Activated T-helper 9 cell treated with anti-CD3 and anti-CD28 coated beads, Interleukin-2, amount 50 U/mL, for 16 hours (primary cell): ENCODE measurements around the gene COPS9.
A peak's percentile ranks its signal among the peaks of the same experiment; 100 is the strongest.

Experiments
- DNase-seq: peaks from one replicate; pipeline ENCODE4 v3.0.0-alpha.2; 2020; ENCODE audit warnings: low read depth

The COPS9 gene

GRCh38 chr2:240136013-240136670, at the start of gene COPS9:
COPS9 (minus strand) TSS chr2:240136305; CDS start chr2:240136284, 21 bp downstream.
- DNase-seq: peak; percentile 80

DNA sequence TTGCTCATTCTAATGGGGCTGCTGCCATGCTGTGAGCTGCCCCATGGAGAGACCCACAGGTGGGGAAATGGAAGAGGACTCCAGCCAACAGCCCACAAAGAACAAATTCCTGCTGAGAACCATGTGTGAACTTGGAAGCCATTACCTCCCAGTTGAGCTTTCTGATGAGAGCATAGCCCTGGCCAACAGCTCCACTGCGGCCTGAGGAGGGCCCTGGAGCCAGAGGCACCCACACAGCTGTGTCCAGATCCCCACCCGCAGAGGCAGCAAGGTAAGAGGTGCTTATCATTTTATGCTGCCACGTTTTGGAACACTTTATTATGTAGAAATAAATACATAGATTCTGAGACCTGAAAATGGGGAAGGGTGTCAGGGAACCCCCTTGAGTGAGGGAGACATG, 48.6 kb upstream of the COPS9 start:
- DNase-seq: no peak

DNA sequence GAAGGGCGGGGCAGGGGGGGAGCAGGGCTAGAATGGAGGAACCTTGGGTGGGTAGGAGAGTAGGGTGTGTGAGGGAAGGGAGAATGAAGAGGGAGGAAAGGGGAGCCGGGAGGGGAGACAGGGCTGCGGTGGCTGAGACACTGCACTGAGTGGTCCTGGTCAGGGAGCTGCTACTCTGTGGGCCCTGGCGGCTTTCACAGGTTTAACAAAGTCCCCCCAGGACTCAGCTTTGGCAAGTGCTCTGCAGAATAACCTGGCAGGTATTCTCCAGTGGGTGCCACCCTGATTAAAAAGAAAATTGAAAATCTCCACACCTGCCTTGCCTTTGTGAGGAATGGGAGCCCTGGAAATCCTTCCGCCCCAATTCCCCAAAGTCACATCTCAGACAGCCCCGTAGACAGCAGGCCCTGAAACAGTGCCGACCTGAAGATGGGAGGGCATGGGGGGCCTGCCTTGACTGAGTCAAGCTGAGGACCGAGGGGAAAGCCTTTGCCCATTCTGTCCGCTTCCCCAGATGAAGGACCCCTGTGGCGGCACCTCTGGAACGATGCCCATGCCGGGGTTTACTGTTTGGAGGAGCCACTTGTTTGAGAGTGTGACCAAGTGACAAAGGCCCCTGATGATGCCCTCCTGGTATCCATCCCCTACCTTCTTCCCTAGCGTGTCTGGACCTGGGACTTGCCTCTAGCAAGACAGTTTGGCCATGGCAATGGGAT, 47.9 kb upstream of the COPS9 start:
- no peak for DNase-seq

- DNase-seq: no peak
Measured at GRCh38 chr2:240183006-240183874, 47.1 kb upstream of the COPS9 start.

- DNase-seq: no peak
Measured at GRCh38 chr2:240182476-240182875, 46.4 kb upstream of the COPS9 start.

DNA sequence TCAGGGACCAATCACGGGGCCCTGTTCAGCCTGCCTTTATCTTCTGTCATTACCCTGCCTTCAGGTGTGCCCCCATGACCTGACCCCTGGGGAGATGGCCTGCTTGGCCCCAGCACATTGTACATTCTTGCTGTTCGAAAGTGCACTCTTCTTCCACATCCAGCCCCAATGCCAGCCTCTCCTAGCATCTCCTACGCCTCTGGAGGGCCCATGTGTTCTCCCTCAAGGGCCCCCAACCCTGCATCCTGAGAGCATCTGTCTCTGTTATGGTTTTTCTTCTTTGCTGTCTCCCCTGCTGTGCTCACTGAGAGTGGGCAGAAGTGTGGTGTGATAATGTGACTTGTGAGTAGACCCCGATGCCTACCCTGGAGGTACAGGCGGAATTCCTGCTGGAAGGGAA, 45.9 kb upstream of the COPS9 start:
- DNase-seq: no peak

GRCh38 chr2:240179941-240180666, 44.0 kb upstream of the COPS9 start:
- DNase-seq: no peak

- no peak for DNase-seq
Measured at GRCh38 chr2:240179186-240179815, 43.2 kb upstream of the COPS9 start.

DNA sequence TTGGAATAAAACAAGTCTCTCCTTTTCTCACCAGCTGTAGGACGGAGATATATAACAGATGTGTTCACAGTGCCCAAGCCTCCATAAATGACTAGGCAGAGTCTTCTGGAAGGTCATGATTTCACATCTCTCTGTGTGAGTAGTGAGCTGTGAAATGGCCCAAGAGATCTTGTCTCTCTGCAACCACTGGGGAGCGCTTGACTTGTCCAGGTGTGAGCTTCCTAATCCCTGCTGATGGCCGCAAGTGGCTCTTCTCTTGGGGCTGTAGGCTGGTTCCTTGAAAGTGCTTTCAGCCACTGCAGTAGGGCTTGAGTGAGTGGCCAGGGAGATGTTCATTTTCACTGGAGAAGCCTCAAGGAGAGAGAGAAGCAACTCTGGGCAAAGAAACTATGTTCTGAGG, 42.5 kb upstream of the COPS9 start:
- DNase-seq: no peak

DNA sequence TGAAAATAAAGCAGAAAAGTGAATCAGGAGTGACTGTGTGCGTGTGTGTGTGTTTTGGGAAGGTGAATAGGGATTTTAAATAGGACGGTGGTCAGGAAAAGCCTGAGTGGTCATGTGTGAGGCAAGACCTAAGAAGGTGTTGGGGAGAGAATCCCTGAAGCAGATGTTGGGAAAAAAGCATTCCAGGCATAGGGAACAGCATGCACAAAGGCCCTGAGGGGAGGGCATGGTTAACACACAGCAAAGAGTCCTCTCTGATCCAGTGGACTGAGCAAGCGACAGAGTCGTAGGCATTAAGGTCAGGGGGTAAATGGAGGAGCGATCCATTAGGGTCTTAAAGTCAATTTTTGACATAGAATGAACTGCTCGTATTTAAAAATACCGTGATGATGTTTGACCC, 38.4 kb upstream of the COPS9 start:
- DNase-seq: no peak

DNA sequence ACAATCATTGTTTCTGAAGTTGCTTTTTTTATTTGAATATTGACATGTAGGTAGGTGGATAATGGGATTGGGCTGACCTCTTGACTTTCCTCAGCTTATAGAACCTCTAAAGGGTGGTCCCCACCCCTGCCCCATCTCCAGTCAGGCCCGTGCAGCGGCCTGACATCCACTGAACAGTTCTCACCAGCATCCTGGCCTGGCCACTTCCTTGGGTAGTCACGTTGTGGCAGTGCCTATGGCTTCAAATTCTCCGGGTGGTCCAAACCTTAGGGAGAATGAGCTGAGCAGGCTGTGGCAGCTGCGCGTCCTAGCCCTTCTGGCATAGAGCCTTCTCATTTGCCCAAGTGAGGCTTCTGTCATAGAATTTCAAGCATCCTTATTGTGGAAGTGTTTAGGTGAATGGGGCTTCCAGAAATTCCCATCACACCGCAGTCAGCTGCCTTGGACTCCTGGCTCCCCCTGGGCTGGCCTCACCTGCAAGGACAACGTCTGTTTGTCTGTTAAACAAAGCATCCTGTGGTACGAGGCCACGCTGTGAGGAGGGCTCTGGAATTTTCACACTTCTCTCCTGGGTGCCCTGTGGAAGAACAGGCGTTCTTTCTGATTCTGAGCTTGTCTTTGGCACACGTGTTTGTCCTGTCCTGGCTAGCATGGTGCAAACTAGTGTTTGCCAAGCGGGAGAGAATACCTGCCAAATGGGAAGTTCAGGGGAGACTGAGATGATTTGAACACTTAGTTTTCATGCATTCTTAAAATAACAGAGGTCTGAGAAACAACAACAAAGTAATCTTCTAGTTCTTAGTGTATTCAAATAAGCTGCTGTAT, 36.2 kb upstream of the COPS9 start:
- DNase-seq: no peak

DNA sequence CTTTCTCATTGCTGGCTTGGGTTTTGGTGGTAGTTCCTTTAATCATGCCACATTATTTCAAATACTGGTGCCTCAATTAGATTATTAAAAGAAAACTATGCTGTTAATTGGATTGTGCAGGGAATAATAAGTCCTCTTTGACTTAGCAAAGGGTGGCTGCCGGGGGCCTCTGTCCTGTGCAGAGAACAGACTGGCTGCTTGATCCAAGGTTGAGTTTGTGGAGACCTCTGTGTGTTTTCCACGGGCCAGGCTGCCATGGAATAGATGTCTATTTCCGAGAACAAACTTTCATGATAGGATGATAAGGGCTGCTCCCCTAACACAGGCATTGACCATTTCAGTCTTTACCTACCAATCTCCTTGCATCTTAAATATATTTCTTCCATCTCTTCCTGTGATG, 34.8 kb upstream of the COPS9 start:
- DNase-seq: no peak

DNA sequence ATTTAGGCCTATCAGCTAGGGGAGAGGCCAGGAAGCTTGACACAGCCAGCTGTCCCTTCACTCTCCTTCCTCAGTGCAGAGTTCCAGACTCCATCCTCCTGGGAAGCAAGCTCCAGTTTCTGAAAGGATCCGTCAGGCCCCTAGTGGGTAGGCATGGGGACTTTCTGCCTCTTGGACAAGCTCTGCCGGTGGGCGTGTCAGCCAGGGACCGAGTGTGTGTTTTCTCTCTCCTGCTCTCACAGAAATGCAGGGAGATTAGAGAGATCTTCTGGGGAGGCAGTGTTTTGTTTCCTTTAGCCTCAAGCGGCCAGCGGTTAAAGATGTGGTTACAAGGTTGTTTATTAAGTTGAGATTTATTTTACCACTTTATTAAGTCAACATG, 34.2 kb upstream of the COPS9 start:
- DNase-seq: no peak

- DNase-seq: no peak
Measured at GRCh38 chr2:240169486-240170353, 33.6 kb upstream of the COPS9 start.

DNA sequence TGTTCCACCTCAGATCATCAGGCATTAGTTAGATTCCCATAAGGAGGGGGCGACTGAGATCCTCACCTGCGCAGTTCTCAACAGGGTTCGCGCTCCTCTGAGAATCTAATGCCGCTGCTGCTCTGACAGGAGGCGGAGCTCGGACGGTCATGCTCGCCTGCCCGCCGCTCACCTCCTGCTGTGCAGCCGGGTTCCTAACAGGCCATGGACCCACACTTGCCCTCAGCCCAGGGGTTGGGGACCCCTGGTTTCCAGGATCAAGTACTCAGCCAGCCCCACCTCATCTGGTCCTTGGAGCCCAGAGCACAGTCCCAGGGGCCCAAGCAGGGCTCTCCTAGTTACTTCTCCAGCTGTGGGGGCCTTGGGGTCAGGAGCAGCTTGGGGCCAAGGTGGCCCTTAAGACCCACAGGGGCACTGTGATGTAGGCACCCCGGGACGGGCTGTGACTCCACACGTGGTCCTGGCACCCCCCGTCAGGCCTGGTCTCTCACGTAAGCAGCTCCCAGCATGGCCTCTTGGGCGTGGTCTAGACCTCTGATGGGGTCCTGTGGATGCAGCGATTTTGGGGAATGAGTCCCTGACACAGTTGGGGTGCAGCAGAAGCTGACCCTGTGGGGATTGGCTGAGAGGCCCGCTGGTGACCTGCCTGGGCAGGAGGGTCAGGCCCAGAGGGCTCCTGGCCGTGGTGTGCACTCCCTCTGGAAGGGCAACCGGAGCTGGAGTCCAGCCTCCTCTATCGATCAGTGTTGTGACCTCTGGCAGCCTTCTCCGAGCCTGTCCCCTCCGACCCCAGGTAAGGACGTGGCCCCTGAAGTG, 32.6 kb upstream of the COPS9 start:
- no peak for DNase-seq

DNA sequence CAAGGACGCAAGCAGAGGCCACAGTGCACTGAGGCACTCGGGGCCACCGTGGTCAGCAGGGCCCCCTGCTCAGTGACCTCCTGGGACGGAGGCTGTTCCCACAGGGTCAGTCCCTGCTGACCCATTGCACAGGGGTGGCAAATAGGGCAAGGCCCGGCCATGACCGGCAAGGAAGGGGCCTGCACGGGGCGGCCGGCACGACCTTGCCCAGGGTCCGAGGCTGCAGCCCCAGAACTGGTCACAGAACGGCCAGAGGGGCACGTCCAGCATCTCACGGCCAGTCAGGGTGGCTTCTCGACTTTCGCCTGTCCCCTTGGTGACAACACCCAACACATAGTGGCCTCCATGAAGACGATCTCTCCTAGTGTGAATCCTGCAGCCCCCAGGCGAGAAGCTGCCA, 31.9 kb upstream of the COPS9 start:
- no peak for DNase-seq

GRCh38 chr2:240167588-240167880, 31.4 kb upstream of the COPS9 start:
- DNase-seq: no peak

GRCh38 chr2:240166761-240167587, 30.9 kb upstream of the COPS9 start:
- no peak for DNase-seq
